ENCODE measurements around the gene RAB27B.
"Not testable (repeated sequence)": the region's sequence is repeated elsewhere in the genome, so short reads cannot be mapped to it uniquely, and the experiment has no call there.

The RAB27B gene, protein sequence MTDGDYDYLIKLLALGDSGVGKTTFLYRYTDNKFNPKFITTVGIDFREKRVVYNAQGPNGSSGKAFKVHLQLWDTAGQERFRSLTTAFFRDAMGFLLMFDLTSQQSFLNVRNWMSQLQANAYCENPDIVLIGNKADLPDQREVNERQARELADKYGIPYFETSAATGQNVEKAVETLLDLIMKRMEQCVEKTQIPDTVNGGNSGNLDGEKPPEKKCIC

DNA sequence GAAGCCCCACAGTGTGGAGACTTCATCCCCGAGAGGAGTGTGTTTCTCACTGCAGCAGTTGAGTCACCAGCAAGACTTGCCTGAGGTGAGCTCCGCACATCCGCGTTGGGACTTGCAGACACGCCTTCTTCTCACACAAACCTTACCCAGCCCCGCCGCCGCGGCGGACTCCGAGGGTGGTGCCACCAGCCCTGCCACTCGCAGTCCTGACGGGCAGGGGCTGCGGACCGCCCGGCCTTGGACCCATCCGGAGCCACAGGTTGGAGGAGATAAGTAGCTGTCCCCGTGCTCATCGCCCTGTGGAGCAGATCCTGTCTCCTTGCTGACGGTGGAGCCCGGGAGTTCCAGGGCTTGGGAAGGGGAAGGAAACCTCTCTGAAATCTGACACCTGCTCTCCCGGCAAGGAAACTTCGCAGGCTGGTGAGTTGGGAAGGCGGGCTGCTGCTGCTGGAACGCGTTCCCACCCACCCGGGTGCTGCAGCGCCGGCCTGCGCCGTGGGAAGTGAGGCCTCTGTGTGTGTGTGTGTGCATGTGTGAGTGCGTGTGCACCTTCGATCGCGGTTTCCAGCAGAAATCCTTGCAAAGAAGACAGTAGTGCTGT lies at the start of gene RAB27B:
RAB27B (plus strand) TSS at position 197 of the 601 bp plus-strand sequence. CDS start 49,109 bp downstream, outside the sequence.
- peak; percentile 50 for DNase-seq (ENCODE audit: low read depth)

DNA sequence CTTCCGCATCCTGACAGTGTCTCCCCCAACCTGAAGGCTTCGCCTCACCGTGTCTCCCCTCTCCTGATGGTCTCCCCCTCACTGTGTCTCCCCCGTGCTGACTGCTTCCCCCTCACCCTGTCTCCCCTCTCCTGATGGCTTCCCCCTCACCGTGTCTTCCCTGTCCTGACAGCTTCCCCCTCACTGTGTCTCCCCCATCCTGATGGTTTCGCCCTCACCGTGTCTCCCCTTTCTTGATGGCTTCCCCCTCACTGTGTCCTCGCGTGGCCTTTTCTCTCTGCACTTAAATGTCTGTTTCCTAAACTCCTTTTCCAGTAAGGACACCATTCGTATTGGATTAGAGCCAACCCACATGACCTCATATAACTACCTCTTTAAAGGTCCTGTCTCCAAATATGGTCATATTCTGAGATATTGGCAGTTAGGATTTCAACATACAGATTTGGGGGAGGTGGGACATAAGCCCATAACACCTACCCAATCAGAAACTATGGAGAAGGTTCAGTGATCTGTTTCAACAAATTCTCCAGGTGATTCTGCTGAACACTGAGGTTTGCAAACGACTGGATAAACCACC lies 47.9 kb upstream of the RAB27B start:
- no peak for DNase-seq (ENCODE audit: low read depth)

DNA sequence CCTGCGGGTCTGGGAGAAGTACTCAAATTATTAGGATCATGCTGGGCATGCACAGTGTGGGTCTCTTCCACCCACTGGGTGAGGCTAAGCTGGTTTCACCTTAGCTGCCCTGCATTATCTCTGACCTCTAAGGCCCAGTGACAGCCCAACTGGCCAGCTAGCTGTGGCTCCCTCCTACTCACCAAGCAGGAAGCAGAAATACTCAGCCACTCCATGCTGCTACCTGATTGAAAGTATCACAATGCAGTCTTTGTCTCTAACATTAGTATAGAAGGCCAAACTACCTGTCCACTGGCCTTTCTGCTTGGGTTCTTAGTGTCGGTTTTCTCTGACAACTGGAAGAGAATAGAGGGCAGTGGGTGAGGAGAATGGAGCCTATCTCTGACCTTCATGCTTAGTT lies 47.3 kb upstream of the RAB27B start:
- DNase-seq (ENCODE audit: low read depth) = no peak

DNA sequence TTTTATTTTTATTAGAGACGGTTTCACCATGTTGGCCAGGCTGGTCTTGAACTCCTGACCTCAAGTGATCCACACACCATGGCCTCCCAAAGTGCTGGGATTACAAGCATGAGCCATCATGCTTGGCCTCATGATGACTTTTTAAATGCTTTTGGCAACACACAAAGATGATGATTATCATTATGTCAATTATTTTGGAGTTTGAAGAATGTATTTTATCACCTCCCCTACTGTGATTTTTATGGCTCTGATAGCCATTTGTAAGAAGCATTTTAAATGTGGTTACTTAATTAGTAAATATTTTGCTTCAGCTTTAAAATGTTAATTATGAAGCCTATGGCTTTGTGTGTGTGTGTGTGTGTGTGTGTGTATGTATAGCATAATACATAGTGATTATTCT lies 45.1 kb upstream of the RAB27B start:
- DNase-seq (ENCODE audit: low read depth) = no peak

DNA sequence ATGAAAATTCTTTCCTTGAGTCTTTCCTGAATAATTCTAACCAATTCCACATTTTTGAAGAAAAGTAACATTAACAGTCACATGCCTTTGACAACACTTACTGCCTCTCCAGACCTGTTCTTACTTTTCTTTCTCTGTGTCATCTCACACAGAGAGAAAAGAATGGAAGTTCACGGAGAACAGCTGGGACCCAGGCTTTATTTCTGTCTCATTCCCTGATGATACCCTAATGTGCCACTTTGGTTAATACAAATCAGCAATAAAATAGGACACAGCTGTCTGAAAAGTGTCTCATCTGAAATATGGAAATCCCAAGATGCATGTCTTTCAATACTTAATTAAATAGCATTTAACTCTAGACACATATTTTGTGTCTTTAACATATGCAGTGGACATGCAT lies 42.1 kb upstream of the RAB27B start:
- DNase-seq (ENCODE audit: low read depth) = no peak

DNA sequence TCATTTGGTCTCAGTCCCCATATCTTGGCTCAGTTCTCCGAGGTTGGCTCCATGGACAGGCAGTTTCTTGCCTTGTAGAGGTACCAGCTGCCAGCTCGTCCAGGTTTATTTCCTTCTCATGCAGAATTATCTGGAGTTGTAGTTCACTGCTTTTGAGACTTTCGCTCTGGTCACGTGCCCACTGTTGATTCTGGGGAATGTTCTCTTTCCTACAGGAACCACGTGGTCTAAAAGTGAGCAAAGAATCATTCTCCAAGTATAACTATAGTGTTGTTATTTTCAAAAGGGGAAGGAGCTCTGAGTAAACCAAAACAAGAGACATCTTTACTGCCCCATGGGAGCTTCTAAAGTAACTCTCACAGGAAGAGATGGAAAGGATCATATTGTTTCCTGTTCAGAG lies 41.2 kb upstream of the RAB27B start:
- DNase-seq (ENCODE audit: low read depth) = no peak

DNA sequence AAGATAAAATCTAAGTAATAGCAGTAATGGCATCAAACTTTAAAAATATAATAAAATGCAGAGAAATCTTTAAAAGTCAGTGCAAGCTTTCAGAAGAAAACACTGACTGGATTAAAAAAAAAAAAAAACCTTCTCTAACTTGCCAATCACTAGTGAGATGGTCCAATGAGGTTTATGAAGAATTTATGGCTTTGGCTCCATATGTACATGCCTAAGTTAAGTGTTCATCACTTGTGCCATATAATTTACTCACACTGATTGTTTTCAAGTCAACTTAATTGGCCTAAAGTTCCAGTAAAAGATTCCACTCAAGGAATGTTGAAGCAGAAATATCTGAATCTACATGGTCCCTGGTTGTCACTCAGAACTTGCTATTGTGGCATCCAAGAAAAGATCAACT lies 40.7 kb upstream of the RAB27B start:
- DNase-seq (ENCODE audit: low read depth) = no peak

DNA sequence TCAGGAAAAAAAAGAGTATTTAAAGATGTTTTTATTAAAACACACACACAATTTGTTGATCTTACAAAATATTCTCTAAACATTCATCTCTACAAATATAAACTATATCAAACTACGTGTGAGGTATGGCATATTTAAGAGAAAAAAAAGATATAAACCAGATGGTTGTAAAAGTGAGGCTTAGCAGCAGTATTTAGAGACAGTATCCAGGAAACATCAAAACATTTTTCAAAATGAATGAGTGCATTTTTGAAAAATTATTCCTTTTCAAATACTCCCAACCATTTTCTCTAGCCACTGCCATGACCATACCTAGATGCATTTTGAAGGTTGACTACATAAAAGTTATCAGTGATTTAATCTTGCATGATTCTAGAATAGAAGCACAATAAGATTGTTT lies 38.2 kb upstream of the RAB27B start:
- no peak for DNase-seq (ENCODE audit: low read depth)

DNA sequence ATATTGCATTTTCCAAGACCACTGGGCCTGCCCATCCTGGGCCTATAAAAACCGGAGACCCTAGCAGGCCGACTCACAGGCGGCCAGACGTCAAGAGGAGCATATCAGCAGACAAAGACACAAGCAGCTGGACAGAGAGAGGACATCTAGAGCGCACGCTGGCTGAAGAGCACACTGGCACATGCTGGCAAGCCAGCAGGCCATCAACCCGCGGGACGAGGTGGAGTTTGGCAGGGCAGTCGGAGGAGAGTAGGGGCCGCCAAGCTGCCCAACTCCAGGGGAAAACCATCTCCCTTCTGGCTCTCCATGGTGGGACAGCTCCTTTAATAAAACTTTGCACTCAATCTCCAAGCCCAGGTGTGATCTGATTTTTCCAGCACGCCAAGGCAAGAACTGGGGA lies 36.6 kb upstream of the RAB27B start:
- no peak for DNase-seq (ENCODE audit: low read depth)

DNA sequence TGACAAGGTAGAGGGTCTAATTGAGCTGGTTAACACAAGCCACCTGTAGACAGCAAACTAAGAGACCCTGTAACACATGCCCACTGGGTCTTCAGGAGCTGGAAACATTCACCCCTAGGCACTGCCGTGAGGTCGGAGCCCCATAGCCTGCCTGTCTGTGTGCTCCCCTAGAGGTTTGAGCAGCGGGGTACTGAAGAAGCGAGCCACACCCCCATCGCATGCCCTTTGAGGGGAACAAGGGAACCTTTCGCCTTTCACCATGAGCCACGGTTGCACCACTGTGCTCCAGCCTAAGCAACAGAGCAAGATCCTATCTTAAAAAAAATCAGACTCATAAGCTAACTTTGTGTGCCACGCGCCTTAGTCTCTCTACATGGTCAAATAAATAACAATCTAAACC lies 36.2 kb upstream of the RAB27B start:
- DNase-seq (ENCODE audit: low read depth) = no peak

DNA sequence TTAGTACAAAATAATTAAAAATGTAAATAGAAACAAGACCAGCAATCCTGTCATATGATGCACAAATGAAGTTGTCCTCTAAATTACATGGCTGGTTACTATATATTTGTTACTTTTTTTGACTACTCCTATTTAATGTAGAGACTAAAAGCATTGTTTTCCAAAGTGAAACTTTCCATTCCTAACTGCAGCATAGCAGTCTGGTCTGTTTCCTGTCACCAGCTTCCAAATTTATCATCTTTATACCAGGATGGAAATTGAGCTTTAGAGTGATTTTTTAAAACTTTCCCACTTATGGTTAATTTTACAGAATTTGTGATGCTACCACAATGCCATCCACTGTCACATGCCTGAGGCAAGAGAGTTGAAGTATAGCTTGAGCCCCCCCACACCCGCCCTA lies 33.5 kb upstream of the RAB27B start:
- no peak for DNase-seq (ENCODE audit: low read depth)

DNA sequence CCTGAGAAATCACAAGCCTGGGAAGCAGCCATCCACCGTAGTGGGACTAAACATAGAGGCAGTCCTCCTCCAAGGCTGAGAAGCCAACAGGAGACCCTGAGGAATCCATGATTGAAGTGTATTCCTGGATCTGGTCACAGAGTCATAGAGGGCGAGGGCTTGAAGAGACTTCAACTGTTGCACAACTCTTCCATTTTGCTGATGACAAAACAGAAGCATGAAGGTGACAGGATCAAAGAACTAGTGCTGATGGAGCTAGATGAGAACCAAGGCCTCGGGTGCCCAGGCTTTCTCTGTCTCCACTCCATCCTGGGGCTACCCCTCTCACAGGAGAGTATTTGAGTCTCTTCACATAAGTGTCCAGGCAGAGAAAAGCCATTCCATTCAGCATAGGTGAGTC lies 30.1 kb upstream of the RAB27B start:
- DNase-seq (ENCODE audit: low read depth) = no peak

DNA sequence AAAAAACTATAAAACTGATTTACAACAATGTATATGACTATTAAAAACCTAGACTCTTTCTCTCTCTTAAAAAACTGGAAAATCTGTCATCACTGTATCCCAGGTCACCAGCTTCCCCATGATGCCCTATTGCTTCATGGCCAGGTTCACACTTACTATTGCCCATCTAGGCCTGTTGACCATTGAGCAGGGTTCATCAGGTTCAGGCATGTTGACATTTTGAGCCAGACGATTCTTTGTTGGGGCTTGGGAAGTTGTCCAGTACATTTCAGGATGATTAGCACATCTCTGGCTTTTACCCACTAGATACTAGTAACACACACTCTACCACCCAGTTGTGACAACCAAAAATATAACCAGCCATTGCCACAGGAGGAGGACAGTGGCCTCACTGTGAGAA lies 26.9 kb upstream of the RAB27B start:
- no peak for DNase-seq (ENCODE audit: low read depth)

DNA sequence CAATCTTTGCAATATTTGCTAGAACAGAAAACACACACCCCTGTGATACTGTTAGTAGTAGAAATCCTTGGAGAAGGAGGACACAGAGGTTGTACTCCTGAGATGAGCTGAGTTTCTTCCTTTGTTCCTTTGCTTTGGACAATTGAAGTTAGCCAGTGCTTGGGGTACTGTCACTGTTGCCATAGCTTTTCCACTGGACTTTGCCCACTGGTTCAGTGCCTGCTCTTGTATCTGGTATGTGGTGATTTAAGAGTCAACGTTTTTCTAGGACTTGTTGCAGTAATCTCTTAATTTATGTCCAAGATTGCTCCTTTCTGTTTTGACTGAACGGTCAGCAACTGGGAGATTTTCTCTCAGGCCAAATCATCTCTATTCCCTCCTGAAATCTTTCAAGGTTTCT lies 26.1 kb upstream of the RAB27B start:
- no peak for DNase-seq (ENCODE audit: low read depth)

DNA sequence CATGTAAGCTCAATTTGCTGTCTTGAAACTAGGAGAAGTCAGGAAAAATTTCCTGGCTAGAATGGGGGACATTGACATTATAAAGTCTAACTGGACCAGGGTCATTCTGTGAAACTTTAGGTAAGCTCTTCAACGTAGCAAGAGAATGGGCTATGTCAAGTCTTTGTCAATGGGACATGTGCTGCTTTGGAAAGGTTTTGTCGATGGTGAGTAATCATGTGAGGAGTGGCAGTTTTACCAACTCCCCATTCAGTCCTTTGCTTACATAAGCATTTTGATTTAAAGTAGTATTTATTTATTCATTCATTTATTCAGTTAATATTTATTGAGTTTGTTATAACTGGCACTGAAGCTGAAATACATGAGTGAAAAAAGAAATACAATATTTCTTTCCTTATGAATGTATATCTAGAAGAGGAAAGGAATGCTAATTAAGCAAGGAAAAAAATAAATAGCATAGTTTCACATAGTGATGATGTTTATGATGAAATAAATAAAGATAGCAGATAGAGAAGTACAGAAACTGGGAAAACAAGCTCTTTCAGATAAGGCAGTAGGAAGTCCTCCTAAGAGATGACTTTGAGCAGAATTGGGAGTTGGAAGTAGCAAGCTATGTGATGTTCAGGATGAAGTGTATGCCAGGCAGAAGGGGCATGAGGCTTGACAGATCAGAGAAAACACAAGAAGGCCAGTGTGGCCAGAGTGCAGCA lies 25.4 kb upstream of the RAB27B start:
- DNase-seq (ENCODE audit: low read depth) = no peak

DNA sequence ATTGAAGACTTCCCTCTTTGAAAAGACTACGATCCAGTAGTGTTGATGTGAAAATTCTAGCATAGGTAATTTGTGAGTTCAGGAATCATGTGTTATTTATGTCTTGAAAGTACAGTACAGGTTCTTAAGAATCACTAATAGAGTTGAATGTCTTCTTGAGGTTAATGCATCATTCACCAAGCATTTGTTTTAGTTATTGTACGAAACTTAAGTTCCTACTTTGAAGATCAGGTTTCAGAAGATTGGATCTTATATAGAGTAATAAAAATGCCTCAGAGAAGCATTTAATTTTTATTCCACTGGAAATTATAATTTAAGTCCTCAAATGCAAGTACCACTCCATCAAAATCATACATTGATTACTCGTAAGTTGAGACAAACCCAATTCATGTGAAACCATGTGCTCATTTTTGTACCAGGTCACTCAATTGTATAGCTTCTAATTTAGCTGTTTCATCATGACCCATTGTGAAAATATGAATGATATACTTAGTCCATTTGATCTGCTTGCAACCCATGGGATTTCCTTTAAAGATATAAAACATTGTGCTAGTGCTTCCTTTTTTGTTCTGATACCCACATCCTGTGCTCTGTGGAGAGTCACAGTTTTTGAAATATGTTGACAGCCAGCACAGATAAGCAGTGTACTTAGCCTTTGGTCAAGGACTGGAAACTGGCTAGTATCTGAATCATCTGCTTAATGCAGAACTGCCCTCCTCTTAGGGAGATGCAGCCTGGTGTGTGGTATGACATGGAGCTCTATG lies 22.5 kb upstream of the RAB27B start:
- no peak for DNase-seq (ENCODE audit: low read depth)

DNA sequence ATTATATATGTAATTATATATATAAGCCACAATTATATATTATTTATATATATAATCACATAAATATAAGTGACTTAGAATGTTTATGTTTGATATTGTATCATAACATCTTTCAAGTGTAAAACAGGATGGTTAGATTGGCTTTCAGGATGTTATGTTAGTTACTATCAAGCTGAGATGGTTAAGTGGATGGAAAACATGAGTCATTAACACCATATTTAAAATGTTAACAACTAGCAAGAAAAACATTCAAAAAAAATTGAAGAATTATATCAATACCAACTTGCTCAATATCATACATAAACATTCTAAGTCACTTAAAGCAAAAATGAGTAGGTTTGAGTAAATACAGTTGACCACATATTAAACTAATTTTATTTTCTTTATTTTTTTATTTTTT lies 21.8 kb upstream of the RAB27B start:
- DNase-seq (ENCODE audit: low read depth) = no peak

DNA sequence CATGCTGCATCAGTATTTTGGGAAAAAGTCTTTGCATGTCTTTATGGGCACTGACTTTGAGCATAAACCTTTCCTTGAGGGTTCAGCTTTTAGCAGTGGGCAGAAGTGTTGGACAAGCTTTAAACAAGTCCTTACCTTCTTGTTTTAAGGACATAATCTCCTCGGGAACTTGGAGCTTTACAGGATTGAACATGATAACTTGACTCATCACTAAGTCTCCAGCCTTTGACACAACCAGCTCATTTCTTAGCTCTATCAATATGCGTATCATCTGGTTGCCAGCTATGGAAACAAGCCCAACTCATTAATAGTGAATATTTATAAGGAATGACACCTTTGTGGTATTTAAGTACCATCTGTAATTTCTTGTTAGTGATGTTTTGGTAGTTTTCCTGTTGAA lies 21.0 kb upstream of the RAB27B start:
- no peak for DNase-seq (ENCODE audit: low read depth)

DNA sequence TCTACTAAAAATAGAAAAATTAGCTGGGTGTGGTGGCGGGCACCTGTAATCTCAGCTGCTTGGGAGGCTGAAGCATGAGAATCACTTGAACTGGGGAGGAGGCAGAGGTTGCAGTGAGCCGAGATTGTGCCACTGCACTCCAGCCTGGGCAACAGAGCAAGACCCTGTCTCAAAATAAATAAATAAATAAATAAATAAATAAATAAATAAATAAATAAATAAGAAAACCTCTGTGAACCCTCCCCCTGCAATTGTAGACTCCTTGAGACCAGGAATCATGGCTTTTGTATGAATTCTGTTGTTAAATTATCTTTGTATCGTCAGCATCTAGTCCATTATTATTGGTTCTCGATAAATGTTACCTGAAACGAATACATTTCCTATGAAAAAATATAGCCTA lies 17.6 kb upstream of the RAB27B start:
- not testable (repeated sequence) for DNase-seq (ENCODE audit: low read depth)

DNA sequence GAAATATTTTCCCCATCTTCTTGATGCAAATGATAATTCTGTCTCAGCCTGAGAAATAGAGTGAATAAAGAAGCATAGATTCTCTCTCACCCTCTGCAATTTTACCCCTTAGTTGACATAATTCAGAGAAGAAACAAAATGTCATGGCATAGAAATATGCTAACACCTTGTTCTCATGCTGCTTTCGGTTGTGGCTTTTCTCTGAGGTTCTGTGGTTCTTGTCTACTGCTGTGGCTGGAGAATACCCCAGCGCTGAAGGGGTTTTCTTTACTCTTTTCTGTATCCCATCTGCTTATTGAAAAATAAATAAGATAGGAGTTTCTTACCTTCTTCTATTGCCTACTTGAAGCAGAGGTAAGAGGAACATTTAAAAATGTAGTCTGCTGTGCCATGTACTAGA lies 15.4 kb upstream of the RAB27B start:
- no peak for DNase-seq (ENCODE audit: low read depth)

DNA sequence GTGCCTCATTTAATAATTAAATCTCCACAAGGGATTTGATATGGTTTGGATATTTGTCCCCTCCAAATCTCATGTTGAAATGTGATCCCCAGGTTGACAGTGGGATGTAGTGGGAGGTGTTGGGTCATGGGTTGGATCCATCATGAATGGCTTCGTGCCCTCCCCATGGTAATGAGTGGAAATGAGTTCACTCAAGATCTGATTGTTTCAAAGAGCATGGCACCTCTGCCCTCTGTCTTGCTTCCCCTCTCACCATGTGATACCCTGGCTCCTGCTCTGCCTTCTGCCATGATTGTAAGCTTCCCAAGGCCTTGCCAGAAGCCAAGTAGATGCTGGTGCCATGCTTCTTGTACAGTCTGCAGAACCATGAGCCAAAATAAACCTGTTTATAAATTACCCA lies 15.0 kb upstream of the RAB27B start:
- no peak for DNase-seq (ENCODE audit: low read depth)

DNA sequence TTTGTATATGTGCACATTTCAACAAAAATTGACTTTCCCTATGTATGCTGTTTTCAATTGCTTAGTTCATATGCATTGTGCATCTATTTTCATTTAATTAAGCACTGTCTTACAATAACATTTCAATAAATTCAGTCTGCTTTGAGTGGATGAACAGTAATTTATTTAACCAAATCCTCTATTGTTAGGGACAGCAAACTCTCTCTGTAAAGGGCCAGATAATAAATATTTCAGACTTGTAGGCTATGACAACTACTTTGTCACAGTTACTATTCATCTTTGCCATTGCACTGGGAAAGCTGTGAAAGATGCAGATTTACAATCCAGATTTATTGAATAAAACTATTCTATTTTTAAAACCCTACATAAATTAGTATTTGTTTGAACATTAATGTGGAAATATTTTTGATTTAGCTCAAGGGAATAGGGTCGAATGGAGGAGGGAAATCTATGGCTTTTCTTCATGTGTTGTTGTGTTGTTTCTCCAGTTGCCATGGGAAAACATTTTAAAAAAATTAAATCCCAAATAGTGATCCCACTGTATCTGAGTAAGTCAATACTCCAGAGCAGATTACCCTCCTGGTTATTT lies 14.2 kb upstream of the RAB27B start:
- no peak for DNase-seq (ENCODE audit: low read depth)

Data from activated T-helper 1 cell treated with Interleukin-2 at 50 U/mL for 16 hours (primary cell).